ENCODE results near the gene GYS2.

DNA sequence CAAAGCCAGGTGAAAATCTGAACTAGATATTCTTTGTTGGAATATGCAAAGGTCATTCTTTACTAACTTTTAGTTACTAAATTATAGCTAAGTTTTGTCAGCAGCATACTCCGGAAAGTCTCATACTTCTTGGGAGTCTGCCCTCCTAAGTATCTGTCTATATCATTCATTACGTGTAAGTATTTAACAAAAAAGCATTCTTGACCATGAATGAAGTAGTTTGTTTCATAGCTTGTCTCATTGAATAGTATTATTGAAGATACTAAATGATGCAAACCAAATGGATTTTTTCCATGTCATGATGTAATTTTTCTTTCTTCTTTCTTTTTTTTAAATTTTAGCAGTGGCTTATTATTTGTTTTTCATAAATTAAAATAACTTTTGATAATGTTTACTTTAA, 88.4 kb downstream of the GYS2 start:
- TF ChIP-seq, protein P1, sequence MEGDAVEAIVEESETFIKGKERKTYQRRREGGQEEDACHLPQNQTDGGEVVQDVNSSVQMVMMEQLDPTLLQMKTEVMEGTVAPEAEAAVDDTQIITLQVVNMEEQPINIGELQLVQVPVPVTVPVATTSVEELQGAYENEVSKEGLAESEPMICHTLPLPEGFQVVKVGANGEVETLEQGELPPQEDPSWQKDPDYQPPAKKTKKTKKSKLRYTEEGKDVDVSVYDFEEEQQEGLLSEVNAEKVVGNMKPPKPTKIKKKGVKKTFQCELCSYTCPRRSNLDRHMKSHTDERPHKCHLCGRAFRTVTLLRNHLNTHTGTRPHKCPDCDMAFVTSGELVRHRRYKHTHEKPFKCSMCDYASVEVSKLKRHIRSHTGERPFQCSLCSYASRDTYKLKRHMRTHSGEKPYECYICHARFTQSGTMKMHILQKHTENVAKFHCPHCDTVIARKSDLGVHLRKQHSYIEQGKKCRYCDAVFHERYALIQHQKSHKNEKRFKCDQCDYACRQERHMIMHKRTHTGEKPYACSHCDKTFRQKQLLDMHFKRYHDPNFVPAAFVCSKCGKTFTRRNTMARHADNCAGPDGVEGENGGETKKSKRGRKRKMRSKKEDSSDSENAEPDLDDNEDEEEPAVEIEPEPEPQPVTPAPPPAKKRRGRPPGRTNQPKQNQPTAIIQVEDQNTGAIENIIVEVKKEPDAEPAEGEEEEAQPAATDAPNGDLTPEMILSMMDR (IDR thresholded peaks at IDR 0.05), result no peak
- TF ChIP-seq EP300 (IDR thresholded peaks at IDR 0.05) (no peak), POLR2A (IDR thresholded peaks at IDR 0.05) (no peak)

Measured in tibial nerve (tissue), 4 donors.